Activated CD4-positive, alpha-beta T cell treated with anti-CD3 and anti-CD28 coated beads for 36 hours (primary cell): ENCODE data around the gene FRMPD1. TPM values are rescaled to one million over a fixed set of nuclear protein-coding genes. Genes with fewer than 3 reads are reported as not detected.

Experiments
- ATAC-seq: fragments of 200-7000 bp; cut with Tn5 transposase; one replicate; pipeline ENCODE4 v1.10.0; 2021; ENCODE audit warnings: mild to moderate bottlenecking, moderate library complexity
- CTCF ChIA-PET: fragments of 350-600 bp; sonication (Branson Sonifier 250); formaldehyde crosslinking; loops from one replicate; lab custom pipeline; 2021; ENCODE audit warnings: antibody characterized with exemption; lab: Charles Lee
- POLR2A ChIA-PET: fragments of 350-600 bp; sonication (Branson Sonifier 250); formaldehyde crosslinking; loops from one replicate; lab custom pipeline; 2021; ENCODE audit warnings: antibody characterized with exemption, inconsistent platforms; lab: Charles Lee
- DNase-seq: peaks from one replicate; pipeline ENCODE4 v3.0.0-alpha.2; 2020
- H3K27ac Mint-ChIP-seq: one replicate; pipeline ENCODE4 v1.8.0; 2021; ENCODE audit warnings: mixed read lengths
- H3K27me3 Mint-ChIP-seq: one replicate; pipeline ENCODE4 v1.8.0; 2021; ENCODE audit warnings: mixed read lengths
- H3K36me3 Mint-ChIP-seq: one replicate; pipeline ENCODE4 v1.8.0; 2021; ENCODE audit warnings: low read depth, mixed read lengths
- H3K4me1 Mint-ChIP-seq: one replicate; pipeline ENCODE4 v1.8.0; 2021; ENCODE audit warnings: mixed read lengths
- H3K4me3 Mint-ChIP-seq: one replicate; pipeline ENCODE4 v1.8.0; 2021; ENCODE audit warnings: mild to moderate bottlenecking, moderate library complexity, mixed read lengths
- H3K9me3 Mint-ChIP-seq: one replicate; pipeline ENCODE4 v1.8.0; 2021; ENCODE audit warnings: low read depth, mixed read lengths
- intact Hi-C, 2 experiments: fragments of 100-400 bp; cut with DNase I in 1 of 2; cut with micrococcal nuclease in 1 of 2; formaldehyde crosslinking; loops; one replicate each; pipeline versions ENCODE4 v1.14.2 to v1.15.1; 2022 to 2024; cut with DNase I, micrococcal nuclease
- total RNA-seq, 2 experiments: library from RNA; stranded (reverse); gene quantifications; one replicate each; pipeline ENCODE4 v1.2.3, GENCODE V29; 2021

The FRMPD1 gene
- total RNA-seq, 2 experiments from 2014 or later, result not detected

GRCh38 chr9:37683531-37684371 is 33.0 kb downstream of the FRMPD1 start:
- ATAC-seq (no peak), DNase-seq (no peak)
- no peak overlapping the region for H3K27ac Mint-ChIP-seq
- H3K9me3 Mint-ChIP-seq, result no peaks in the 10 kb centered on the region
- ChIA-PET POLR2A (no interaction called here), CTCF (interaction anchor here (1.1 kb wide), 1 partner anchor 30 kb away, joined by 3 read pairs; no protein-coding TSS in a partner anchor)
- no peaks in the 10 kb centered on the region for H3K4me1 Mint-ChIP-seq
- H3K4me3 Mint-ChIP-seq, result no peak overlapping the region
- H3K36me3 Mint-ChIP-seq, result no peaks in the 10 kb centered on the region
- intact Hi-C loops, result no loop called here
- peaks cover 39% of the 10 kb centered on the region for H3K27me3 Mint-ChIP-seq

DNA sequence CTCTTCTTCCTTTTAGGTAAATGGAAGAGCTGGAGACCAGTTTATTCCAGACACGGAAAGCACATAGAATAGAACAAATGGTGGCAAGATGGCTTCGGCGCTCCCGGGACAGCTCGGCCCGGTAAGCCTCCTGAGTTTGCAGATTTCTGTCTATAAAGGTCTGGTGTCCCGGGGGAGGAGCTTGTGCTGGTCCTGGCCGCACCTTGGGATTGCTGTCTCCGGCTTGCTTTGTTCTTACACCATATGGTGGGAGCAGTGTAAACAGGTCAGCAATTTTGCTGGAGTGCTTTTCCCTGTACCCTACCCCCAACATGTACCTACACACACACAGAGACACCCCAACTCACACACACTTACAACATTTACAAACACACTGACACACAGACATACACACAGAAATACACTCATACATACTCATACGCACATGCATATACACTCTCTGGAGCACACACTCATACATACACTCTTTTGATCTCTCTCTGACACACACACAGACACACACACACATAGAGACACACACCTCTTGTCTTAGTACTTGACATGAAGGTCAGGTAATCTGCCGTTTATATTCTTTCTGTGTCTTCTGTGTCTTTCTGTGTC is 42.0 kb downstream of the FRMPD1 start:
- intact Hi-C loops, result no loop called here
- POLR2A ChIA-PET, result no interaction called here
- DNase-seq, result no peak
- H3K27me3 Mint-ChIP-seq, result peaks cover 34% of the 10 kb centered on the region
- no peak overlapping the region for H3K27ac Mint-ChIP-seq
- H3K4me1 Mint-ChIP-seq, result no peaks in the 10 kb centered on the region
- no peak overlapping the region for H3K4me3 Mint-ChIP-seq
- H3K36me3 Mint-ChIP-seq, result no peaks in the 10 kb centered on the region
- ATAC-seq, result no peak
- CTCF ChIA-PET, result interaction anchor here (0.5 kb wide), 1 partner anchor 467 kb away, joined by 3 read pairs; no protein-coding TSS in a partner anchor
- no peaks in the 10 kb centered on the region for H3K9me3 Mint-ChIP-seq

DNA sequence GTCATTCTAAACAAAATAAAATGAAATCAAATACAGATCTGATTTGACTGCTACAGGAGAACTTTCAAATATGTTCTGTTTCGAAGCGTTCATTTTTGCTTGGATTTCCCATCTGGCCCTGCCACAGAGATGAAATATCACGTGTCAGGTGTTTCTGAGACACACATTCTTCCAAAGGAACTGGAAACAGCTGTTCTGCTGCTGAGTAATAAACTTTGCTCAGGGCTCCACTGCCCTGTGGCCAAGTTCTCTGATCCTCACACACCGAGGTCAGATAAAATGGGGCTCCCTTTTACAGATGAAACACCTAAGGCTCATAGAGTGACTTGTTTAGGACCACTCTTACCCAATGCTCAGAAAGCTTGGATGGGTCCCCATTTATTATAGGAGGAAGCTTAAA is 42.5 kb downstream of the FRMPD1 start:
- CTCF ChIA-PET, result interaction anchor here (0.5 kb wide), 1 partner anchor 466 kb away, joined by 3 read pairs; no protein-coding TSS in a partner anchor
- Mint-ChIP-seq H3K36me3 (no peaks in the 10 kb centered on the region), H3K4me3 (no peak overlapping the region), H3K9me3 (no peaks in the 10 kb centered on the region), H3K27ac (no peak overlapping the region), H3K27me3 (peaks cover 34% of the 10 kb centered on the region), H3K4me1 (no peaks in the 10 kb centered on the region)
- POLR2A ChIA-PET, result no interaction called here
- DNase-seq, result no peak
- ATAC-seq, result no peak
- intact Hi-C loops, result no loop called here

DNA sequence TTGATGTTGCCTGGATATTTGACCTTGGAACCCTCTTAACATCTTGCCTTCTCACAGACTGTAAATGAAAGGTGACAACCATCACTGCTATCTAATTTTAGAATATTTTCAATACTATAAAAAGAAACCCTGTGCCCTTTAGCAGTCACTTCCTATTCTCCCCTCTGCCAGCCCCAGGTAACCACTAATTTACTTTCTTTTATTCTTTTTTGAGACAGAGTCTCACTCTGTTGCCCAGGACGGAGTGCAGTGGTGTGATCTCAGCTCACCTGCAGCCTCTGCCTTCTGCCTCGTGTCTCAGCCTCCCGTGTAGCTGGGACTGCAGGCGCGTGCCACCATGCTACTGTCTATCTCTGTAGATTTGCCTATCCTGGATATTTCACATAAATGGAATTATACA is 43.6 kb downstream of the FRMPD1 start:
- Mint-ChIP-seq H3K36me3 (no peaks in the 10 kb centered on the region), H3K4me3 (no peak overlapping the region), H3K4me1 (no peaks in the 10 kb centered on the region), H3K27me3 (peaks cover 32% of the 10 kb centered on the region), H3K9me3 (no peaks in the 10 kb centered on the region), H3K27ac (no peak overlapping the region)
- ChIA-PET CTCF (no interaction called here), POLR2A (no interaction called here)
- DNase-seq (no peak), ATAC-seq (no peak)
- intact Hi-C loops, result no loop called here

DNA sequence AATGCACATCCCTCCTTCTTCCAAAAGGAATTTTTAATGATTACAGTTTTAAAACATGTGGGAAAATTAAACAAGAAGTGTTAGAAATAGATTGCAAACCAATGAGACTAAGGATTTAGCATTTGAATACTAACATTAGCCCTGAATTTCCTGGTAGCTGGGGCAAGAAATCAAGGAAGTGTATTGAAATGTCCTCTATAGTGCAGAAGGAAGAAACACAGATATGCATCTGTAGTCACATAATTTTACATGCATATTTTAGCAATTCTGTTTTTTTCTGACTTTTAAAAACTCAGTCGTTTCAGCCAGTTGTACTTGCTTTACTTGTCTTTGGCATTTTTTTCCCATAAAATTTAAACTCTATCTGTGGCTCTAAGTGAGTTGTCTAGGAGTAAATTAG is 45.8 kb downstream of the FRMPD1 start:
- ChIA-PET POLR2A (no interaction called here), CTCF (no interaction called here)
- peaks cover 38% of the 10 kb centered on the region for H3K27me3 Mint-ChIP-seq
- H3K36me3 Mint-ChIP-seq, result no peaks in the 10 kb centered on the region
- H3K4me3 Mint-ChIP-seq, result no peak overlapping the region
- DNase-seq (no peak), ATAC-seq (no peak)
- intact Hi-C loops, result no loop called here
- H3K9me3 Mint-ChIP-seq, result no peaks in the 10 kb centered on the region
- no peak overlapping the region for H3K27ac Mint-ChIP-seq
- H3K4me1 Mint-ChIP-seq, result no peaks in the 10 kb centered on the region

- POLR2A ChIA-PET, result no interaction called here
- H3K36me3 Mint-ChIP-seq, result no peaks in the 10 kb centered on the region
- H3K27ac Mint-ChIP-seq, result no peak overlapping the region
- H3K4me3 Mint-ChIP-seq, result no peak overlapping the region
- H3K4me1 Mint-ChIP-seq, result no peaks in the 10 kb centered on the region
- H3K27me3 Mint-ChIP-seq, result peaks cover 24% of the 10 kb centered on the region
- intact Hi-C loops, result no loop called here
- H3K9me3 Mint-ChIP-seq, result no peaks in the 10 kb centered on the region
- ATAC-seq (no peak), DNase-seq (no peak)
- CTCF ChIA-PET, result no interaction called here
Observed at GRCh38 chr9:37700131-37700530, 49.4 kb downstream of the FRMPD1 start.

DNA sequence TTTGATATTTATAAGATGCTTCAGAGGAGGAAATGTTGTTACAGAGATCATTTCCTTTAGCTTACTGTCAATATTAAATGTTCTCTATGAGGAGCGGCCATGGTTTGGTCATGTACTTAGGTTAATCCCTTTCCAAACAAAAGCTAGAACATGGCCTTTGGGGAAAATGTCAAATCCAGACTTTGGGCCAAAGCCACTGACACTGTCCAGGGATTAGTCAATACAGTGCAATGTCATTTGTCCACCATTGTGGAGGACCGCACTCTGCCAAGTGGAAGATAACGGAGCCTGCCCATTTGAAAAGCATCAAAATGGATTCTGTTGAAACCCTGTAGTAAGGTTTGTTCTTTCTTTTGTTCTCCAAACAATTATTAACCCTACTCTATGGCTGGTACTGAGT is 50.1 kb downstream of the FRMPD1 start:
- H3K27ac Mint-ChIP-seq, result no peak overlapping the region
- H3K36me3 Mint-ChIP-seq, result no peaks in the 10 kb centered on the region
- H3K4me3 Mint-ChIP-seq, result no peak overlapping the region
- POLR2A ChIA-PET, result no interaction called here
- intact Hi-C loops, result no loop called here
- H3K4me1 Mint-ChIP-seq, result no peaks in the 10 kb centered on the region
- H3K27me3 Mint-ChIP-seq, result peaks cover 19% of the 10 kb centered on the region
- CTCF ChIA-PET, result interaction anchor here (0.6 kb wide), 1 partner anchor 507 kb away, joined by 3 read pairs; no protein-coding TSS in a partner anchor
- no peaks in the 10 kb centered on the region for H3K9me3 Mint-ChIP-seq
- DNase-seq (no peak), ATAC-seq (no peak)

- no peak for ATAC-seq
Observed at GRCh38 chr9:37705787-37706186, 55.0 kb downstream of the FRMPD1 start.

GRCh38 chr9:37706290-37706689 is 55.5 kb downstream of the FRMPD1 start:
- ATAC-seq (peak; percentile 70), DNase-seq (no peak)
- Mint-ChIP-seq H3K36me3 (no peaks in the 10 kb centered on the region), H3K4me3 (no peak overlapping the region), H3K4me1 (peaks cover 9% of the 10 kb centered on the region), H3K27ac (no peak overlapping the region), H3K9me3 (no peaks in the 10 kb centered on the region), H3K27me3 (peaks cover 38% of the 10 kb centered on the region)
- ChIA-PET POLR2A (interaction anchor here (0.7 kb wide), 1 partner anchor 130 kb away, joined by 3 read pairs; no protein-coding TSS in a partner anchor), CTCF (interaction anchor here (0.8 kb wide), 1 partner anchor 32 kb away, joined by 3 read pairs; no protein-coding TSS in a partner anchor)
- intact Hi-C loops, result no loop called here

More at GRCh38 chr9:37705787-37706186, 55.0 kb downstream of the FRMPD1 start:
- Mint-ChIP-seq H3K36me3 (no peaks in the 10 kb centered on the region), H3K4me3 (no peak overlapping the region), H3K27me3 (peaks cover 40% of the 10 kb centered on the region), H3K9me3 (no peaks in the 10 kb centered on the region), H3K27ac (no peak overlapping the region), H3K4me1 (peaks cover 9% of the 10 kb centered on the region)
- DNase-seq, result no peak
- POLR2A ChIA-PET, result interaction anchor here (0.7 kb wide), 1 partner anchor 129 kb away, joined by 3 read pairs; no protein-coding TSS in a partner anchor
- CTCF ChIA-PET, result no interaction called here
- intact Hi-C loops, result no loop called here

GRCh38 chr9:37707748-37708147 is 57.0 kb downstream of the FRMPD1 start:
- POLR2A ChIA-PET, result interaction anchor here (0.6 kb wide), 1 partner anchor 1013 kb away, joined by 3 read pairs; no protein-coding TSS in a partner anchor
- Mint-ChIP-seq H3K9me3 (no peaks in the 10 kb centered on the region), H3K36me3 (no peaks in the 10 kb centered on the region), H3K4me1 (peaks cover 9% of the 10 kb centered on the region), H3K27me3 (peaks cover 32% of the 10 kb centered on the region), H3K27ac (no peak overlapping the region), H3K4me3 (no peak overlapping the region)
- CTCF ChIA-PET, result no interaction called here
- no peak for DNase-seq
- intact Hi-C loops, result no loop called here
- ATAC-seq, result no peak

- Mint-ChIP-seq H3K9me3 (no peaks in the 10 kb centered on the region), H3K27me3 (peaks cover 30% of the 10 kb centered on the region), H3K4me1 (peaks cover 9% of the 10 kb centered on the region), H3K36me3 (no peaks in the 10 kb centered on the region), H3K27ac (no peak overlapping the region), H3K4me3 (no peak overlapping the region)
- intact Hi-C loops, result no loop called here
- ATAC-seq (no peak), DNase-seq (no peak)
- CTCF ChIA-PET, result no interaction called here
- POLR2A ChIA-PET, result no interaction called here
Observed at GRCh38 chr9:37710046-37710445, 59.3 kb downstream of the FRMPD1 start.
